Activated naive CD8-positive, alpha-beta T cell treated with anti-CD3 and anti-CD28 coated beads, Interleukin-2, amount 50 U/mL, for 24 hours (primary cell): ENCODE data around the gene SYT1.

Experiments used
- ATAC-seq: fragments of 150-1000 bp; cut with Tn5 transposase; one replicate; pipeline ENCODE4 v1.10.0; 2021
- DNase-seq: peaks from one replicate; pipeline ENCODE4 v3.0.0; 2021
- H3K27ac Mint-ChIP-seq: one replicate; pipeline ENCODE4 v1.8.0; 2021; ENCODE audit warnings: mild to moderate bottlenecking, mixed read lengths
- H3K27me3 Mint-ChIP-seq: one replicate; pipeline ENCODE4 v1.8.0; 2021; ENCODE audit warnings: mixed read lengths
- H3K36me3 Mint-ChIP-seq: one replicate; pipeline ENCODE4 v1.8.0; 2021; ENCODE audit warnings: low read depth, mixed read lengths
- H3K4me1 Mint-ChIP-seq: one replicate; pipeline ENCODE4 v1.8.0; 2021; ENCODE audit warnings: mixed read lengths
- H3K4me3 Mint-ChIP-seq: one replicate; pipeline ENCODE4 v1.8.0; 2021; ENCODE audit warnings: mild to moderate bottlenecking, moderate library complexity, mixed read lengths
- H3K9me3 Mint-ChIP-seq: one replicate; pipeline ENCODE4 v1.8.0; 2021; ENCODE audit warnings: mixed read lengths

The SYT1 gene

DNA sequence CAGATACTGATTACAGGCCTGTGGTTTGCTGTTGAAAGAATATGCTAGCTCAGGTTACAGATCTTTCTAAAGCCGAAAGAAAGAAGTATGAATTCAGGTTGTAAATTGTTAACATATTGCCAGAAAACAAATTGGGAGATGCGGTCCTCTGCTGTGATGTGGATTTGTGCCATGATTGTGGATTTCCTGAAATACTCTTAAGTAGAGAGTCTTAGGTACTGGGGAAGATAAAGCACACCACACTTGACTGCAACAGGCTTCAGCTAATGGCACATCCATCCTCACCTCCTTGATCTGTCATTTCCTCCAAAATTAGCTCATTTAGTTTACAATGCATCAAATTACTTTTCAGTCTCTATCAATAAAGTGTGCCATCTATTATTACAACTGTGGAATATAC is 279.2 kb downstream of the SYT1 start:
- no peaks in the 10 kb centered on the region for H3K36me3 Mint-ChIP-seq
- no peak overlapping the region for H3K4me3 Mint-ChIP-seq
- ATAC-seq (no peak), DNase-seq (no peak)
- no peaks in the 10 kb centered on the region for H3K9me3 Mint-ChIP-seq
- H3K27me3 Mint-ChIP-seq: no peaks in the 10 kb centered on the region
- H3K4me1 Mint-ChIP-seq: no peaks in the 10 kb centered on the region
- no peak overlapping the region for H3K27ac Mint-ChIP-seq

DNA sequence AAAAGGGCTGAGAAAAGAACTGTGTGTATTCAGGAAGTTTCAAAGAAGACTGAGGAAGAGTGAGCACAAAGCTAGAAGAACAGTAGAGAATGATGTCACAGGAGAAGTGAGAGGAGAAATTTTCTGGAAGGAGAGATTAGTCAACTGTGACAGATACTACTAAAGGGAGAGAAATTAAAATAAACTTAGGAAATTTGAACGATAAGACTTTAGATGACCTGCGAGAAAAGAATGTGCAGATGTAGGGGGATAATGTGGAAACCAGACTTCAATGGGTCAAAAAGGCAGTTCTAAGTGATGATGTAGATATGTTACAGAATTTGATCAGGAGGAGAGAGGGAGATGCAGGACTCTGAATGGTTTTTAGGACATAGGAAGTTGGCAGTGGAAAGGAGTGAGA is 287.4 kb downstream of the SYT1 start:
- Mint-ChIP-seq H3K27ac (no peak overlapping the region), H3K4me3 (no peak overlapping the region), H3K9me3 (no peaks in the 10 kb centered on the region), H3K27me3 (no peaks in the 10 kb centered on the region), H3K36me3 (no peaks in the 10 kb centered on the region), H3K4me1 (no peaks in the 10 kb centered on the region)
- ATAC-seq (no peak), DNase-seq (no peak)

DNA sequence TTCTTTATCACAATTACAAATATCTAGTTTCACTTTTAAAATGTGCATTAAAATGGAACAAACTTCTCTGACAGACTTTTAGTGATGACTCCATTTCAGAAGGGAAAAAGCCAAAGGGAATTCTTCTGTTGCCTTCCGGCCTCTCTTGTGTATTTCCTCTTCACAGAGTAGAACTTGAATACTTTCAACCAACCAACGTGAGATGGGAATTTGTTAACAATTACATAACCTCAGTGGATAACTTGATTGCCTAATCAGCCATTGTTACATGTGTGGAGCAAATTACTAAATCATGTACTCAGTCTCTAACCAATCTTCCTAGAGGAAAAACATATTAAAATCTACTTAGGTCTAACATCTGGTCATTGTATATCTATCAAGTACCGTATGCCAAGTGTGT is 291.1 kb downstream of the SYT1 start:
- ATAC-seq (no peak), DNase-seq (no peak)
- H3K4me1 Mint-ChIP-seq: no peaks in the 10 kb centered on the region
- H3K4me3 Mint-ChIP-seq: no peak overlapping the region
- no peaks in the 10 kb centered on the region for H3K27me3 Mint-ChIP-seq
- H3K36me3 Mint-ChIP-seq: no peaks in the 10 kb centered on the region
- H3K9me3 Mint-ChIP-seq: no peaks in the 10 kb centered on the region
- no peak overlapping the region for H3K27ac Mint-ChIP-seq

DNA sequence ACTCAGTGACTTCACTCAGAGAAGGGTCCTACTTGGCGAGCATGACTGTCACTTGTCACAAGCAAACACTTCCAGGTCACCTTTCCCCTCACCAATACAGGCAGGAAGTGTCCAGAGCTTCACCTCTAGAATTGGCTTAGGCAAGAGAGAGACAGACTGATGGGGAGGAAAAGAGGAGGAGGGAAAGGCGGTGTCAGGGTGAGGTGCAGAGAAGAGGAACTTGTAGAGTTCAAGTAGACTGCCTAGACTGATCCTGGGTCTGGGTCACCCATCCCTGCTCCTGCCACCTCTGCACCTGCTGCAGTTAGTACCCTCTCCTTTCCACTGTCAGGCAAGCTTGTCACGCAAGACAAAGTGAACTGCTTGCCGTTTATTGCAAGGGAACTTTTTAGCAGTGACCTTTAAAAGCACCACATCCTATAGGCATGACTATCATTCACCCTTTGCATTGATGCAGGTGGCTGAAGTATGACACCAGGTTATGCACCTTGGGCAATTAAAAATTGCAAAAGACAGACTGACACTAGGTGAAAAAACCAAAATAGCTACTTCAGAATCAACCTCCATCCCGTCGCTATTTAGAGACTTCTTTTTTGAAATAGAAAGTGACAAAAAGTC is 292.4 kb downstream of the SYT1 start:
- DNase-seq (no peak), ATAC-seq (no peak)
- Mint-ChIP-seq H3K27ac (no peak overlapping the region), H3K4me1 (no peaks in the 10 kb centered on the region), H3K9me3 (no peaks in the 10 kb centered on the region), H3K36me3 (no peaks in the 10 kb centered on the region), H3K27me3 (no peaks in the 10 kb centered on the region), H3K4me3 (no peak overlapping the region)

DNA sequence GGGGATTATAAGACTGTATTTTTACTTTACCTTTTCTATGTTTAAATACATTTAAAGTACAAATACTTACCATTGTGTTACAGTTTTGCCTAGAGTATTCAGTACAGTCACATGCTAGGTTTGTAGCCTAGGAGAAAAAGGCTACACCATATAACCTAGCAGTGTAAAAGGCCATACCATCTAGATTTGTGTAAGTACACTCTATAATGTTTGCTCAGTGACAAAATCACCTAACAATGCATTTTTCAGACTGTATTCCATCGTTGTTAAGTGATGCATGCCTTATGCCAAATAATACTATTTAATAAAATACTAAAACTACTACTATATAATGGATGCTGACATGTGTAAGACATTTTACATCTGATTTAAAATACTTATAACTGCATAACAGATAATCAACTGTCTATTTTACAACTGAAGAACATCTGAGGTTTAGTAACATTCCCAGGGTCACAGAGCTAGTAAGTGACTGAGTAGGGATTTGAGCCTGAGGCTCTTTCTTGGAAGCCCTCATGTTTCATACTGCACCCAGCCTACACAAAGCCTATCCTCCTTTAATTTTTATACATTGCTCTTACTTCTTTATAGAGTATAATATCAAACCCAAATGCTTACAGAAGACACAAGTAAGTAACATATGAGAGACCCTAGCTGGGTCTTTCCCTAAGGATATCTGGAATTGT is 296.8 kb downstream of the SYT1 start:
- no peak overlapping the region for H3K4me3 Mint-ChIP-seq
- ATAC-seq: no peak
- no peaks in the 10 kb centered on the region for H3K36me3 Mint-ChIP-seq
- no peaks in the 10 kb centered on the region for H3K9me3 Mint-ChIP-seq
- no peak for DNase-seq
- no peak overlapping the region for H3K27ac Mint-ChIP-seq
- H3K27me3 Mint-ChIP-seq: no peaks in the 10 kb centered on the region
- no peaks in the 10 kb centered on the region for H3K4me1 Mint-ChIP-seq

DNA sequence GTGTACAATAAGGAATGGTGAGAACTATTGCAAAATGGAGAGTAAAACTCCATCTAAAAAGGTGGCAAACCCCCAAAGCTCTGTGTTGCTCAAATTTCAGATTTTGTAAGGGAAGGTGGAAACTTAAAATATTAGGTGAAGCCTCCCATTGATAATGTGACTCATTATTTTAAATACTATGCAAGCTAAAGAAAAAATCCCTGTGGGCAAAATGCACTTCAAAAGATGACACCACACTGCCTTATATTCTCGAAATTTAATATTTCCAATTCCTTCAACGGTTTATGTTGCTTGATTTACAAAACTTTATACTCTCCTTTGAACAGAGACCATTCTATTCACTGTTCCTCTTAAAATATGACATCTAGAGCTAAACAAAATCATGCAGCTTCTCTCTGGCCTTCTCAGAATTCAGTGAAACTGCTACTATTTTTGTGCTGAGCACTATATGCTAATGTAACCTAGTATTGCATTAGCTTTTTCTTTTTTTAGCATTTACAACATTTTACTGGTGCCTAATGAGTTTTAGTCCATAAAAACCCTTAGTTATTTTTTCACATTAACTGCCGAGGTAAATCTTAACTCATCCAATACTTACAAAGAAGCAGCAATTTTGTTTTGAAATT is 297.7 kb downstream of the SYT1 start:
- no peak overlapping the region for H3K4me3 Mint-ChIP-seq
- no peaks in the 10 kb centered on the region for H3K4me1 Mint-ChIP-seq
- H3K27me3 Mint-ChIP-seq: no peaks in the 10 kb centered on the region
- no peak for ATAC-seq
- H3K27ac Mint-ChIP-seq: no peak overlapping the region
- H3K9me3 Mint-ChIP-seq: no peaks in the 10 kb centered on the region
- no peaks in the 10 kb centered on the region for H3K36me3 Mint-ChIP-seq
- DNase-seq: no peak

DNA sequence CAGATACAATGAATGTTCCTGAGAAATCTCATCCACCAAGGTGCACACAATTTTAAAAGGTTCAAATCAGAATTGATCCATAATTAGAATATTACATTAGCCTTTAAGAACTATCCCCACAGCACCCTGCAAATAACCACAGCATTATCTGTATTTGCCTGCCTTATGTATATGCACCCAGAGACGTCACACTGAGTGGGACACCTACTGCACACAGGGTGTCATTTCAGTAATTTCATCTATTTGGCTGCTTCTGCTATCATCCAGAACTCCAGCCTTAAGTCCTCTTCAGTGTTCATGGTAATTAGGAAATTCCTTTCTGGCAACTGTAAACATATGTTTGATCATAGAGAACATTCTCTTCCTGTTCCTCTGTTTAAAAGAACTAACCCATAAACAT is 298.4 kb downstream of the SYT1 start:
- Mint-ChIP-seq H3K27me3 (no peaks in the 10 kb centered on the region), H3K27ac (no peak overlapping the region), H3K36me3 (no peaks in the 10 kb centered on the region), H3K4me3 (no peak overlapping the region), H3K9me3 (no peaks in the 10 kb centered on the region), H3K4me1 (no peaks in the 10 kb centered on the region)
- ATAC-seq (no peak), DNase-seq (no peak)

DNA sequence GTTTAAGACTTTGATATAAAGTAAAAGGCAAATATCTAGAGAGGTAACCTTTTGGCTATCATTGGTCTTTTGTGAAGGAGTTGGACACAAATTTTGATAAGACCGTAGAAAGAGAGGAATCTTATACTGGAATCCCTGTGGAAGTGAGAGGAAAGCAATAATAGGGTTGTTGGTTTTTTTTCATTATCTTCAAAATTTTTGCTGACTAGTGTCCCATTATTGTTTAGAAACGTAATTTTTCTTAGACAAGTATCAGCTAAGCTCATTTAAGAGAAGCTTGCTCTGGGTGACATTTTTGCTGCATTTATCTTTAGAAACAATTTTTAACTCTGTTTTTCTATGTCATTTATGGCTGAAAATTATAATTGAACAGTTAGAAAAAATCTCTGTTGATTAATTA is 300.3 kb downstream of the SYT1 start:
- no peak for ATAC-seq
- H3K27me3 Mint-ChIP-seq: no peaks in the 10 kb centered on the region
- H3K4me1 Mint-ChIP-seq: no peaks in the 10 kb centered on the region
- H3K9me3 Mint-ChIP-seq: no peaks in the 10 kb centered on the region
- no peak for DNase-seq
- no peaks in the 10 kb centered on the region for H3K36me3 Mint-ChIP-seq
- no peak overlapping the region for H3K27ac Mint-ChIP-seq
- H3K4me3 Mint-ChIP-seq: no peak overlapping the region

DNA sequence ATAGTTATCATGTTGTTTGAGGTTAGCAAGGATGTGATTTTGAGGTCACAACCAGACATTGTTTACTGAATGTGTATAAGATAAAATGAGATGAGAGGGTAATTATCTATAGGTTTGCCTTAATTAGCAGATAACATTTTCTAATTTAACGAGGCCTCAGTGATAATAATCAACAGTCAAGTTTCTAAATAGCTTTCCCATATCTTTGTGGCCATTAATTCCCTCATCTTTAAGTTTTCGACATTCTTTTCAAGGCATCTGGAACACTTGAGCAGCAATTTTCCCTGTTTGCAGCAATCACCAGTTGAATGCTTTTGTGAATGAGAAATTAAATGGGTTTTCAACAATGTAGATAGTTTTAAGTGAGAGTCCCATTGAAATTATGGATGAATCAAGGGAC is 304.1 kb downstream of the SYT1 start:
- no peaks in the 10 kb centered on the region for H3K36me3 Mint-ChIP-seq
- H3K27me3 Mint-ChIP-seq: no peaks in the 10 kb centered on the region
- no peak for ATAC-seq
- H3K9me3 Mint-ChIP-seq: no peaks in the 10 kb centered on the region
- no peak overlapping the region for H3K4me3 Mint-ChIP-seq
- H3K27ac Mint-ChIP-seq: no peak overlapping the region
- no peaks in the 10 kb centered on the region for H3K4me1 Mint-ChIP-seq
- DNase-seq: no peak

DNA sequence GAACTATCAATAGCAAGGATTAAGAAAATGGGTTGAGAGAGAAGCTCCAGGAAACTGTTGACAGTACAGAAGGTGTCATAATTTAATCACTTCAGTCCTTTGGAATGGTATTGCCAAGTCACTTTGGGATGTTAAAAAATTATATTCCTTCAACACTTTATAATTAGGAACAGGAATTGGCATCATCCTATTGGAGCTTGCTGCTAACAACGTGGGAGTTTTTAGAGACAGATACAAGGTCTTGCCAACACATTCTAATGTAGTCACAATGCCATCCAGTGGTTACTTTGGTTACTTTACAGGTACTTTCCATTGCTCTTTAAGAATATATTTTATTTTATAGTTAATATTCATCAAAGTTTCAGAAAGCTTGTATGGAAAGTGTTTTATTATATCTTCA is 310.1 kb downstream of the SYT1 start:
- DNase-seq: no peak
- Mint-ChIP-seq H3K27me3 (no peaks in the 10 kb centered on the region), H3K4me1 (no peaks in the 10 kb centered on the region), H3K4me3 (no peak overlapping the region), H3K9me3 (no peaks in the 10 kb centered on the region), H3K27ac (no peak overlapping the region), H3K36me3 (no peaks in the 10 kb centered on the region)
- no peak for ATAC-seq

DNA sequence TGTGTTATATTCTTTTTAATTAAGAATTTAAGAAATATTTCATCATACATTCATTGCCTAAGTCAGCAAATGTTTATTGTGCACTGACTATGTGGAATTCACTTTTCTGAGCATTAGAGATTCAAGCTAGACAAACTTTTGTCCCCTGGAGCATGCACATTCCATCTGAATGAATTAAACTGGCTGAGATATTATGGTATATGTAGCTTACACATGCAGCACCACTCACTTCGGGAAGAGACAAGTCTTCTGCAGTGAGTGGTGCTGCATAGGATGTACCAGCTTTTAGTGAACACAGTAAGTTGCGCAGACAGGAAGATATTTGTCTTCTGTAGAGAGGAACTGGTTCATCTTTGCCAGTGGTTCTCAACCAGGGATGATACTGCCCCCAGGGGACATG is 318.4 kb downstream of the SYT1 start:
- DNase-seq: no peak
- Mint-ChIP-seq H3K9me3 (no peaks in the 10 kb centered on the region), H3K4me1 (no peaks in the 10 kb centered on the region), H3K36me3 (no peaks in the 10 kb centered on the region), H3K4me3 (no peak overlapping the region), H3K27ac (no peak overlapping the region), H3K27me3 (no peaks in the 10 kb centered on the region)
- no peak for ATAC-seq

DNA sequence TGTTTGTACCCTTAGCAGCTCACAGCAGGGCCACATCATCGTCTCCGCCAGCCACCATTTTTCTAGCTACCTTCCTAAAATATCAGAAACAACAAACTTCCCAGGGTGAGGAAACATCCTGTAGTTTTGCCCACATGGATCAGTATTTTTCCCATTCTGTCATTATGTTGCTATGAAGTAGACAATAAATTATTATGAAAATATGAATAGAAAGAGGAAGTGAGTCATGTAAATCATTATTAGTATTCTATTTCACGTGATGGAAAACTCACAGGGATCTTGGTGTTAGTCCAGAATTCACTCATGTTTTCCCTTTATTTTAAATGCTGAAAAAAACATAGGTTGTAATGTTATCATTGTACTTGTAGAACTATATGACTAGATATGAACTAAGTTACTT is 319.4 kb downstream of the SYT1 start:
- H3K27me3 Mint-ChIP-seq: no peaks in the 10 kb centered on the region
- H3K9me3 Mint-ChIP-seq: no peaks in the 10 kb centered on the region
- ATAC-seq (no peak), DNase-seq (no peak)
- H3K4me1 Mint-ChIP-seq: no peaks in the 10 kb centered on the region
- no peak overlapping the region for H3K4me3 Mint-ChIP-seq
- H3K36me3 Mint-ChIP-seq: no peaks in the 10 kb centered on the region
- no peak overlapping the region for H3K27ac Mint-ChIP-seq

DNA sequence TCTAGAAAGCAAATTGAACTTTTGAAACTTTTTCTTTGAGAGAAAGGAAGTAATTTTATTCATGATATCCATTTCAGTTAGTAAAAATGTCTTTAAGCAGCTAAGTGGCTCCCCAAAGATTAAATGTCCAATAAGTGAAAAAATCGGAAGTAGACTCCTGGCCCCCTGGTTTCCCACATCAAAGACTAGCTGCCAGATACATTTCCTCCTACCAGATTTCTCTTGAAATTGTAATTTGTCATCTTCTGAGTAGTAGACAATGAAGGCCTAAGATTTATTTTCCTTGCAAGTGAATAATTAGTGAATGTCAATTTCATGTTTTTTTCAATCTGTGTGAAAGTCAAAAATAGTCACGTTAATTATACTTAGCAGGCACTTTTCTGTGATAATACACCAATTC is 321.9 kb downstream of the SYT1 start:
- Mint-ChIP-seq H3K27me3 (no peaks in the 10 kb centered on the region), H3K9me3 (no peaks in the 10 kb centered on the region), H3K27ac (no peak overlapping the region), H3K4me1 (no peaks in the 10 kb centered on the region), H3K36me3 (no peaks in the 10 kb centered on the region), H3K4me3 (no peak overlapping the region)
- ATAC-seq (no peak), DNase-seq (no peak)

DNA sequence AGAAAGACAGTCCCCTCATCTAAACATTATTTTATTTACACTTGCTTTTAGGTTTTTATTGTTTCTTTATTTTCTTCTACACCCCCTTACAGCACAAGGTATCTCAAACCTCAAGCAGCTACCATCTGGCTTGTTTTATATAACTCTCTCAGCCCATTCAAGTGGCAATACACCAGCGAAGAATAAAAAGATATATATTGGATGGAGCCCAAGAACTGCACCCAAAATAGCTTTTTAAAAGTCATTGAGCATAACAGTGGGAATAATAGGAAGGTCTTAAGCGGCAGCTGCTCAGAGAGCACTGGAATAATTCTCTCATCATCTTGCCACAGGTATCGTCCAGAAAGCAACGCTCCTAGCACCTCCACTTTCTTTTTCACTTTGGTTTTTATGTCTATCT is 322.5 kb downstream of the SYT1 start:
- no peak overlapping the region for H3K27ac Mint-ChIP-seq
- no peak for DNase-seq
- H3K4me3 Mint-ChIP-seq: no peak overlapping the region

DNA sequence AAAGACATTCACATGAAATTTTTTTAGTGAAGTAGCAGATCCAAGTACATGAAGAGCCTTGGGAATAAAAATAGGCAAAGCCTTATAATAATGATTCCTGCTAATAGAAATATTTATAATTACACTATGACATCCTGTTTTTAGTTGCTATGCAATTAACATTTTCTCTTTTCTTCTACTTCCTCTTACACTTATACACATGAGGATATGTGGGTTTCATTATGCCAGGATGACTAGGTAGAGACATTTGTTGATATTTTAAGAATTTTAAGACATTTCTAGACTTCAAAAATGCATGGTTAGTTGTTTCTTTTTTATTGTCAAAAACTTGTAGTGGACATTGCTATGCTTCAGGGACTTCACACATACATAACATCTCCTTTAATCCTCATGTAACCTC is 326.8 kb downstream of the SYT1 start:
- ATAC-seq (no peak), DNase-seq (no peak)
- Mint-ChIP-seq H3K27me3 (no peaks in the 10 kb centered on the region), H3K27ac (no peak overlapping the region), H3K9me3 (peaks cover 5% of the 10 kb centered on the region), H3K4me3 (no peak overlapping the region), H3K36me3 (no peaks in the 10 kb centered on the region), H3K4me1 (no peaks in the 10 kb centered on the region)

More for the DNA sequence above, 322.5 kb downstream of the SYT1 start:
- H3K4me1 Mint-ChIP-seq: no peaks in the 10 kb centered on the region
- H3K36me3 Mint-ChIP-seq: no peaks in the 10 kb centered on the region
- no peak for ATAC-seq
- no peaks in the 10 kb centered on the region for H3K27me3 Mint-ChIP-seq
- peaks cover 3% of the 10 kb centered on the region for H3K9me3 Mint-ChIP-seq
